NCI-H226 (cell line): ENCODE data around the gene SLC16A3.
A peak's percentile ranks its signal among the peaks of the same experiment; 100 is the strongest.

Source experiments
- DNase-seq: peaks from one replicate; pipeline ENCODE4 v3.0.0-alpha.2; 2015

SLC16A3 gene

DNA sequence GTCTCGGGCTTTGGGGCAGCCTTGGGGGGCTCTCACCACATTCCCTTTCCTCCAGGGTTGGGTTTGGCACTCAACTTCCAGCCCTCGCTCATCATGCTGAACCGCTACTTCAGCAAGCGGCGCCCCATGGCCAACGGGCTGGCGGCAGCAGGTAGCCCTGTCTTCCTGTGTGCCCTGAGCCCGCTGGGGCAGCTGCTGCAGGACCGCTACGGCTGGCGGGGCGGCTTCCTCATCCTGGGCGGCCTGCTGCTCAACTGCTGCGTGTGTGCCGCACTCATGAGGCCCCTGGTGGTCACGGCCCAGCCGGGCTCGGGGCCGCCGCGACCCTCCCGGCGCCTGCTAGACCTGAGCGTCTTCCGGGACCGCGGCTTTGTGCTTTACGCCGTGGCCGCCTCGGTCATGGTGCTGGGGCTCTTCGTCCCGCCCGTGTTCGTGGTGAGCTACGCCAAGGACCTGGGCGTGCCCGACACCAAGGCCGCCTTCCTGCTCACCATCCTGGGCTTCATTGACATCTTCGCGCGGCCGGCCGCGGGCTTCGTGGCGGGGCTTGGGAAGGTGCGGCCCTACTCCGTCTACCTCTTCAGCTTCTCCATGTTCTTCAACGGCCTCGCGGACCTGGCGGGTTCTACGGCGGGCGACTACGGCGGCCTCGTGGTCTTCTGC lies 8.4 kb downstream of the SLC16A3 start:
- no peak for DNase-seq

- DNase-seq = no peak
Observed at GRCh38 chr17:82237746-82238471, 9.1 kb downstream of the SLC16A3 start.

DNA sequence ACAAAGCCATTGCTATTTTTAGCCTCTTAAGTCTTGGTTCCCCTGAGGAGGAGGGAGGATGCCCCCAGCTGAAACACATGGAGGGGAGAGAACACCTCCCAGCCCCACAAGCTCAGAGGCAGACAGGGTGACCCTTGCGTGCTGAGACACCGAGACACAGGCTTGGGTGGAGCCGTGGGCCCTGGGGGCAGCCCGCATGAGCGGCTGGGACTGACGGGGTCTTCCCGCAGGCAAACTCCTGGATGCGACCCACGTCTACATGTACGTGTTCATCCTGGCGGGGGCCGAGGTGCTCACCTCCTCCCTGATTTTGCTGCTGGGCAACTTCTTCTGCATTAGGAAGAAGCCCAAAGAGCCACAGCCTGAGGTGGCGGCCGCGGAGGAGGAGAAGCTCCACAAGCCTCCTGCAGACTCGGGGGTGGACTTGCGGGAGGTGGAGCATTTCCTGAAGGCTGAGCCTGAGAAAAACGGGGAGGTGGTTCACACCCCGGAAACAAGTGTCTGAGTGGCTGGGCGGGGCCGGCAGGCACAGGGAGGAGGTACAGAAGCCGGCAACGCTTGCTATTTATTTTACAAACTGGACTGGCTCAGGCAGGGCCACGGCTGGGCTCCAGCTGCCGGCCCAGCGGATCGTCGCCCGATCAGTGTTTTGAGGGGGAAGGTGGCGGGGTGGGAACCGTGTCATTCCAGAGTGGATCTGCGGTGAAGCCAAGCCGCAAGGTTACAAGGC lies 9.8 kb downstream of the SLC16A3 start:
- DNase-seq = peak; percentile 90

- no peak for DNase-seq
Observed at GRCh38 chr17:82239401-82239925, 10.6 kb downstream of the SLC16A3 start.

- no peak for DNase-seq
Observed at GRCh38 chr17:82239926-82240505, 11.2 kb downstream of the SLC16A3 start.

DNA sequence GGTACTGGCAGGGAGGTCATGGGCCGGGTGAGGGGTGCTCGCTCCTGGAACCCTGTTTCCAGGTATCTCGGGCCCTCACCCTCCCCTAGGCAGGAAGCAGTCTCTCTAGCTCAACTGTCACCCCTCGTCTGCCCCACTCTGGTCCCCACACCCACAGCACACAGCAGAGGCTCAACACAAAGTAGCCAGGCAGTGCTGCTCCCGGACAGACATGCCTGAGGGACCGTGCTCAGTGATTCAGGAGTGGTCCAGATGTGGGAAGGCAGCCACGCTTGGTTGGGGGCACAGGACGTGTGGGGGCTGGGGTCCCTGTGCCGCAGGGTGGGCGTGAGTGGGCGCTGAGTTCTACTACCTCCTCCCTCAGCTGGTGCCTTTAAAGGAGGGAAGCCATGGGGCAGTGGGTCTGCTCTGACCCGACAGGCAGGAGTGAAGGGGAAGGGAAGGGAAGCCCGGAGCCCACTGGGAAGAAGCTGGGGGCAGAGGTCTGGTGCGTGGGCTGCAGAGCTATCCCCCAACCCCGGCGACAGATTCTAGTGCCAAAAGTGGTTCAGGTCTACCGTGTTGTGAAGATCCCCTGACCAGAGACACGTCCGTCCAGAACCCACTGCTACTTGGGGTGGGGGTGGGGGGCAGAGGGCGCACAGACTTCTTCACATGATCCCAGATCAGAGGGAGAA lies 11.8 kb downstream of the SLC16A3 start:
- DNase-seq = no peak

DNA sequence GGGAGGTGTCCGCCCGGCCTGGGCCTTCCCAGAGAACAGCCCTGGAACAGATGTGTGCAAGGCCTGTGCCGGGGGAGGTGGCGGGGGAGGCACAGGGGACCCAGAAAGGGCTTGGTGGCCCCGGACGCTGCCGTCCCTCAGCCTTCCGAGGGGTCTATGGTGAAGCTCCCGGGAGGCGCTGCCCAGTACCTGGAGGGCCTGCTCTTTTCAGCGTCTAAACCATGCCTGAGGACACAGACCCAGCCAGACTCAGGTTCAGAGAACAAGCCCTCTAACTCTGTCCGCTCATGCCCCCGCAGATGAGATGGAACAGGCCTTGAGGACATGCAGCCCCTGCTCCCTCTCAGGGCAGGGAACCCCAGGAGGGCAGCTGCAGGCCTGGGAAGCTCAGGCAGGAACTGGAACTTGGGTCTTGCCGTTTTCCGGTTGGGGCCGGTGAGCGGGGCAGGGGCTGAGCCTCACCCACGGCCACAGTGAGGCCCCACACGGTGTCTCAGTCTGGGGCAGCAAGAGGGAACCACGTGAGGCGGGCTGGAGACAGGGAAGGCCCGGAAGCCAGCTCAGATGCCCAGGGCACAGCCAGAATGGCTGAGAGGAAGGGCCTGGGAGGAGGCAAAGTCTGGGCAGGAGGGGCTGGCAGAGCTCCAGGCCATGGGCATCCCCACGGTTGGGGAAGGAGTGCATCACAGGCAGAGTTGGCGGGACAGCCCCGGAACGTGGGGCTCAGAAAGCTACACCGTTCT lies 12.5 kb downstream of the SLC16A3 start:
- DNase-seq = peak; percentile 94

GRCh38 chr17:82241926-82242697 lies 13.3 kb downstream of the SLC16A3 start:
- no peak for DNase-seq

GRCh38 chr17:82242698-82242976 lies 13.8 kb downstream of the SLC16A3 start:
- DNase-seq = no peak

GRCh38 chr17:82242977-82243647 lies 14.3 kb downstream of the SLC16A3 start:
- peak; percentile 81 for DNase-seq

DNA sequence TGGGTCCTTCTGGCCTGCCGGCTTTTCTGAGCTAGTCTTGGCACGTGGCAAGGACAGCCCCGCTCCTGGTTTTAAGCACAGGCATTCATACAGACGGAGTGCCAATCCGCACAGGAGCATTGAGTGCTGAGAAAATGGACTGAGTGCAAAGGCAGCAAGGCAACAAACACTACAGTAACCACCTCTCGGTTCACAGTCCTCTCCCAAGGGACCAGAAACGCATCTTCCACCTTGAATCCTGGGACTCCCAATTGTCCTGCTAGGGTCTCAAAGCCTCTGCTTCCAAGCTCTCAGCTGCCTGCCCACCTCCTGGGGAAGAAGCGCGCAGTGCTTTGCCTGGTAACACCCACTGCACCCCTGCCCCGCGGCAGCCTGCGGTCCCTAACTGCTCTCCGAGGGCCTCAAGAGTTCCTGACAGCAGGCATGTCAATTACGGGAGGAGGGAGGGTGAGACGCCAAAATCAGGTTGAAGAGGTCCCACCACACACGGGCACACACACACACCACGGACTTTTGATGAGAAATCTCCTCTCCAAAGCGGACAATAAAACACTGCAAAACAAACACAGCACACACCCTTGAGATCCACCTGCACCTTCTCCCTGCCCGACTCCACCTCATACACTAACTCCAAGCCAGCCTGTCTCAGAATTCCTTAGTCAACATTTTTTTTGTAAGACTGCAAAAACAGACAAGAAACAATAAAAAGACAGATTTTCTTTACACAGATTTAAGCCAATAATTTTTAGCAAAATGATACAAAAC lies 15.0 kb downstream of the SLC16A3 start:
- no peak for DNase-seq

GRCh38 chr17:82244413-82245133 lies 15.7 kb downstream of the SLC16A3 start:
- no peak for DNase-seq

GRCh38 chr17:82245134-82246039 lies 16.5 kb downstream of the SLC16A3 start:
- DNase-seq = no peak

GRCh38 chr17:82246040-82246364 lies 17.2 kb downstream of the SLC16A3 start:
- DNase-seq = no peak

DNA sequence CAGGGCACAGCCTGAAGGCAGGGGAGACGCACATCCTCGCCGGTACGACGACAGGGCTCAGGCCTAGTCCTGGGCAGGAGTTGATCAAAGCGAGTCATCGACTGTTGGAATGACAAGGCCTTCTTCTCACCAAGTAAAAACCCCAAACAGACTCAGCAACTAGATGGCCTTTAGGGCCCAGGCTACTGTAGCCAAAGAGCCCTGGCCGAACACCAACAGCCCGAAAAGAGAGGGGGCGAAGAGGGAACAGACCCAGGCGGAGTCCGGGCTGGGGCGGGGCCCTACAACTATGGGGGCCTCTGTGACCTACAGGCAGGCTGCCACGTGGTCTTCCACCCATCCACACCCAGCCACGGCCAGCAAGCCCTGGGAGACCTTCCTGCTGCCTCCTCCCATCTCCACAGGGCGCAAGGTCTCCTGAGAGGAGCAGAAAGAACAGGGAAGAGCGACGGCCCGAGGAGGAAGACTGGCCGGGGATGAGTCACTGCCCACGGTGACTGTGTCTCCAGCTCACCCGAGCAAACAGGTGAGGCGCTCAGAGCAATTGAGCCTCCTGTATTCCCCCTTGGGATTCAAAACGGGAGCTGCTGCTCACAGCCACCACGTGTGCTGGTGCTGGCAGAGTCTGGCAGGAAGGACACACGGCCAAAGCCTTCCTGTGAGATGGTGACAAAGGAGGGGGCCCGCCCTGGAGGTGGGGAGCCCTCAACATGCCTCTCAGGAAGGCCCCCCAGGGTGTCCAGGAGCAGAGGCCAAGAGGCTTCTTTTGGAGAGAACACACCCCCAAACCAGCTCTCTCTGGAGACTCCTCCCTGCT lies 17.7 kb downstream of the SLC16A3 start:
- peak; percentile 63 for DNase-seq

- no peak for DNase-seq
Observed at GRCh38 chr17:82247182-82247823, 18.5 kb downstream of the SLC16A3 start.
